ENCODE data around the gene GNAO1.

DNA sequence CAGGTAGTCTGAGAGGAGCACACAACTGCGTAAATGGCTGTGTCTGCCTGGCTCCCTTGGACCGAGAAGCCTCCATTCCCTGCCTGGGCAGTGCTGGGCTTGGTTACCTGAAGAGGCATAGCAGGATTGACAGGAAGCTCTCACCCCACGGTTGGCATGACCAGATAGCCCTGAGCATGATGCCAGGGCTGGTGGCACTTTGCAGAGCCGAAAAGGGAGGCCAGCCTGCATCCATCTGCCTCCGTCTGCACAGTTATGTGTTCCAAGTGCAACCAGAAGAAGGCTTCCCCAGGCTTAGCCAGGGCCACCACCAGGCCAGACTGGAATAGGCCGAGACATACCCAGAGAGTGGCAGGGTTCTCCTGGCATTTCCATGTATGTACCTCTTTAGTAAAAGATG, 36.6 kb downstream of the GNAO1 start:
- TF ChIP-seq, protein P1, sequence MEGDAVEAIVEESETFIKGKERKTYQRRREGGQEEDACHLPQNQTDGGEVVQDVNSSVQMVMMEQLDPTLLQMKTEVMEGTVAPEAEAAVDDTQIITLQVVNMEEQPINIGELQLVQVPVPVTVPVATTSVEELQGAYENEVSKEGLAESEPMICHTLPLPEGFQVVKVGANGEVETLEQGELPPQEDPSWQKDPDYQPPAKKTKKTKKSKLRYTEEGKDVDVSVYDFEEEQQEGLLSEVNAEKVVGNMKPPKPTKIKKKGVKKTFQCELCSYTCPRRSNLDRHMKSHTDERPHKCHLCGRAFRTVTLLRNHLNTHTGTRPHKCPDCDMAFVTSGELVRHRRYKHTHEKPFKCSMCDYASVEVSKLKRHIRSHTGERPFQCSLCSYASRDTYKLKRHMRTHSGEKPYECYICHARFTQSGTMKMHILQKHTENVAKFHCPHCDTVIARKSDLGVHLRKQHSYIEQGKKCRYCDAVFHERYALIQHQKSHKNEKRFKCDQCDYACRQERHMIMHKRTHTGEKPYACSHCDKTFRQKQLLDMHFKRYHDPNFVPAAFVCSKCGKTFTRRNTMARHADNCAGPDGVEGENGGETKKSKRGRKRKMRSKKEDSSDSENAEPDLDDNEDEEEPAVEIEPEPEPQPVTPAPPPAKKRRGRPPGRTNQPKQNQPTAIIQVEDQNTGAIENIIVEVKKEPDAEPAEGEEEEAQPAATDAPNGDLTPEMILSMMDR (IDR thresholded peaks at IDR 0.05): no peak
- TF ChIP-seq POLR2A (IDR thresholded peaks at IDR 0.05): no peak
